Activated naive CD4-positive, alpha-beta T cell (primary cell): ENCODE data around the gene CPHXL2.
A peak's percentile ranks its signal among the peaks of the same experiment; 100 is the strongest.

ENCODE experiments used
- DNase-seq, 4 experiments: peaks; one replicate each; lab custom pipeline; 2025; lab: John Stamatoyannopoulos, UW

Gene CPHXL2

GRCh38 chr16:75640598-75640997, 36.2 kb downstream of the CPHXL2 start:
- DNase-seq: no peak

DNA sequence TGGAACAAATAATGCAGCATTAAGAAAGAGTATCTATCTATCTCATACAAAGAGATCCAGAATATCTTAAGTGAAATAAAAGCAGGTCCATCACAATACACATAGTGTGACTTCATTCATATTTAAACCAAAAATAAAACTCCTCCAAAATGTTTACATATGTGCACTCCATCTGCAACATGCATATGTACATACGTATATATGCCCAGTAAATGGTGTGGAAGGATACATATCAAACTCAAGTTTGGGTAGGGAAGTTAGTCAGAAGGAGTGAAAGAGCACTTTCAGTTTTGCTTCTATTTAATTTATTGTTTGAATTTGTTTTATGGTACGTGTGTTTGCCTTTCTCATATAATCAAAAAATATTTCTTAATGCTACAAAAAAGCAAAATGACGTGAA, 41.8 kb downstream of the CPHXL2 start:
- no peak for DNase-seq

DNA sequence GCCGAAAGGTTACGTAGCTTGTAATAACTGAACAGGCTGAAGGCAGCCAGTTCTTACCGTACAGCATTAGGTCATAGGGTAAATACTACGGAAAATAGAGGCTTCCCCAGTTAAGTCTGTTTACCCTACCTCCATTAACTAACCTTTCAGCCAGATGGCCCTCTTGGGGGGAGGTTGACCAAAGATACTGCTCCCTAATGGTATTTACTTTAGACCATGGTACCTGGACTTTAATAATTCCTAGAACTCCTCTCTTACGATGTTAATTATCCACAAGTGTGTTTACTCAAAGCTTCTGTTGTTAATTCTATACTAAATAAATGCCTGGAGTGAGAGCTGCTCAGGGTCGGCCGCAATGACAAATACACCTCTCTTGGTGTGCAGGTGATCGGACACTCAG, 44.0 kb downstream of the CPHXL2 start:
- DNase-seq: no peak

DNA sequence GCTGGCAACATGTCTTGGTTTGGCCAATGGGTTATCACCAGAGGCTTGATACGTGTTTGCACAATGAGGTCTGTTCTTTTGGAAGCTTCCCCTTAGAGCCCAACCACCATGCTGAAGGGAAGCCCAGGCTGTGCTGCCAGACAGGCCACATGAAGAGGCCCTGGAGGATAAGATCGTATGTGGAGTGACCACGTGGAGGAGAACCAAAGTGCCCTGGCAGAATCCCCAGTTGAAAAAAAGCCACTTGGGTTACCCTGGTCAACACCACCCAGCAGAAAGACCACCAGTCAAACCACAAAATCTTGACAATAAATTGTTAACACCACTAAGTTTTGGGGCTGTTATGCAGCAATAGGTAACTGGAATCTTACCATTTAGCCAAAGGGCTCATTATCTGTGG, 46.8 kb downstream of the CPHXL2 start:
- DNase-seq: no peak

- DNase-seq: no peak
Observed at GRCh38 chr16:75629132-75629531, 47.7 kb downstream of the CPHXL2 start.

- DNase-seq: no peak
Observed at GRCh38 chr16:75628351-75628750, 48.5 kb downstream of the CPHXL2 start.

- DNase-seq: no peak
Observed at GRCh38 chr16:75627851-75628250, 49.0 kb downstream of the CPHXL2 start.

GRCh38 chr16:75626806-75627205, 50.0 kb downstream of the CPHXL2 start:
- DNase-seq: no peak

GRCh38 chr16:75624921-75625334, 51.9 kb downstream of the CPHXL2 start:
- no peak for DNase-seq

DNA sequence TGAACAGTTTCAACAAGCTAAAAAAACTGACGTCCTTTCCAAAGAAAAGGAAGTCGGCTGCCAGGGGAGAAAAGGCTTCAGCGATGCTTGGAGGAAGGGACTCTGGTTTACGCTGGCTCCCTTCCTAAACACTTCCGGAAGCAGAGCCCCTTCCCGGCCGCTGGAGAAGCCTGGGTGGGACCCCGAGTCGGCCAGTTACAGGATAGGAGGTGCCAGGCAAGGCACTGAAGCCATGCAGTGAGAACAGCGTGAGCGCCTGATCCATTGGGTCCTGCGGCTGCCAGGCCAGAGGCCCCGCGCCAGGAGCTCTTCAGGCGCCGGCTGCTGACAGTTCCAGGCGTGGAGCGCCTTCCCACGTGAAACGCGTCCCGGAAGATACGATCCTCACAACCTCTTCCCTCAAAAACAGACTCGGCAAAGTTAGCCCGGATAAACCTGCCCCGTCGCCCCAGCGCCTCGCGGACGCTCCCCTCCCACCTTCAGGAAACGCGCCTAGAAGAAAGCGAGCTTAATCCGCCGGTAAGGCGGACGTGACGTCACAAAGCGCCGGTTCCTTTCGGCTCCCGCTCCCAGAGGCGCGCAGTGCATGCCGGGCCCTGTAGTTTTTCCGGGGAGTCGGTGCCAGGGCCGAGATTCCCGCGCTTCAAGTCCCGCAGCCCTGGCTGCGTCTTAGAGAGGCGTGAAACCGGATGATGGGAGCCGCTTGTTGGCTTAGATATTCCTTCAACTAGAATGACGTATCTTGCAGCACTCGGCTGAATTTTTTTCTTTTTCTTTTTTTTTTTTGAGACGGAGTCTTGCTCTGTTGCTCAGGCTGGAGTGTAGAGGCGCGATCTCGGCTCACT, 53.8 kb downstream of the CPHXL2 start, which contains the start of gene ADAT1:
TSS of gene ADAT1 (minus strand) at position 521 of the 845 bp plus-strand sequence. CDS start 2,482 bp downstream, outside the sequence.
- DNase-seq: peak; percentile 89 to 97 (median 94)

DNA sequence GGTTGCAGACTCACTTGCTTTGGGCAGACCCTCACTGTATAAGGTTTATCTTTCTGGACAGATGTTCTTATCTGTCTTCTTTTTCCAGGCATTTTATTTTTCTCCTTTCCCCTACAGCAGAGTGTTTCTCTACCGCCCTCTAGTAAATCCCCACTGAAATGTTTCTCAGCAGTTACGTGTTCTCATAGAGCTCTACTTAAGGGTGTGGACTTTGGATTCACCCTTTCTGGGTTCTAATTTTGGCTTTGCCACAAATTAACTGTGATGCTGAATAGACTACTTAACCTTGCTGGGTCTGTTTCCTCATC, 55.7 kb downstream of the CPHXL2 start:
- DNase-seq: no peak

DNA sequence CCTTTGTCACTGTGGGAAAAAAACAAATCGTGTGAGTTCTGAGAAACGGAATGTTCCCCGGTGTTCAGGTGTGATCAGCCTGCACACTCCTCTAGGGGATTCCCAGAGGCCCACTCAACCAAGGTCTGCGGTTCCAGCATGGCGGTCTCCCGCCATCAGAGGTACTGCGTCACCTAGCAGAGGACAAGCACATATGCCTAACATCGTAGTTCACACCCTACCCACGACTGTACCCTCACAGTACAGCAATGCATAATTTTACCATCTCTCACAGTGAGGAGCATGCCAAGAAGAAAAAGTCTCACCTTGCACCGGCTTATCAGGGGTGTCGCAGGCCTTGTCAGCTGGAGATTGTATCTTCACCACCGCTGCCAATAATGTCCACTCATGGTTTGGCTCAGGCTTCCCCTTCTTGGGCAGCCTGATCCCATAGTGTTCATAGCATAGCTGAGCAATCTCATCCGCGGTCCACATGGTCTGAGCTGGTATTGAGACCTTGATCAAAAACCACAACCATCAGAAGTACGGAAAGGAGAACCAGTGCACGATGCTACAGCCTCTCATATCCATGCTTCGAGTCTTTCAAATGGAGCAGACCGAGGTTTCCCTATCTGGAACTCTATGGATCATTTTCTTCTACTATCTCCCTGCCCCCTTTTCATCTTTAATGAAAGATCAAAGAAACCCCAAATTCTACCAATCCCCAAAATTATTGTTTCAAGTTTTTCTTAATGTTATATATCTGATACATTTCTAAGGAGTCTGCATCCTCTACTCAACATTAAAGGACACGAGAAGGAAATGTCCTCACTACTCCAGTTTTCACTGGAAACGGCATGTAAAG, 56.3 kb downstream of the CPHXL2 start:
- no peak for DNase-seq

DNA sequence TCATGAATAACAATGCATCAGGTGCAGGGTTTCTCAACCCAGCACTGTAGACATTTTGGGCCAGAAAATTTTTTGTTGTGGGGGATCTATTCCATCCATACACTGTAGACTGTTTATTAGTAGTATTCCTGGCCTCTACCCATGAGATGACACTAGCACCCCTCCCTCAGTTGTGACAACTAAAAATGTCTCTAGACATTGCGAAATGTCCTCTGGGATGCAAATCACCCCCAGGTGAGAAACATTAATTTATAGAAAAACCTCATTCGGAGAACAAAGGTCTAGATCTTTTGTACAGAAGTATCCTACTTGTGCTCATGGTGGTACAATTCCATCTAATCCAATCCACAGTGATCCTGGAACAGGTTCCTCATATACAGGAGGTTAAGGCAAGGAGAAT, 58.0 kb downstream of the CPHXL2 start:
- DNase-seq: no peak

DNA sequence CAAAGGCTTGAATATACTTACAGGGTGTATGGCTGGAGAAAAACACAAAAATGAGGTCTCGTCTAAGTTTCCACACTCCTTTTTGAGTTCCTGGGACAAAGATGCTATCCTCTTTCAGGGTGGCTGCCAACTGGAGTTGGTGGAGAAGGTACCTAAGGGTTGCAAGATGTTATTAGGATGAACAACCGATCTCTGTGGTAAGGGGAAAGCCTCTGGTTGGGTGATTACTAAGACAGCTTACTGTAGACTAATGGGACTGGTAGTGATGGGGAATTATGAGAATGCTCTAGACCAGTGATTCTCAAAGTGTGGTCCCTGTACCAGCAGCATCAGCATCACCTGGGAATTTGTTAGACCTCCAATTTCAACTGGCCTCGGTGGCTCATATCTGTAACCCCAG, 59.7 kb downstream of the CPHXL2 start:
- no peak for DNase-seq

- no peak for DNase-seq
Observed at GRCh38 chr16:75616521-75617010, 60.2 kb downstream of the CPHXL2 start.

- DNase-seq: no peak
Observed at GRCh38 chr16:75615619-75616018, 61.2 kb downstream of the CPHXL2 start.

GRCh38 chr16:75614066-75614897, 62.5 kb downstream of the CPHXL2 start:
- no peak for DNase-seq
